Panc1 (cell line): ENCODE data around the gene CENPC. TPM values are rescaled to one million over a fixed set of nuclear protein-coding genes. Genes with fewer than 3 reads are reported as not detected.

Experiments used
- ATAC-seq: fragments of 200-7000 bp; cut with Tn5 transposase; 2 replicates; pipeline ENCODE4 v1.9.1; 2020; ENCODE audit warnings: mild to moderate bottlenecking, moderate library complexity
- BruUV-seq: library from RNA; stranded (reverse); fragments of 400-500 nt; replicated peaks from 2 replicates; lab custom pipeline; 2021; lab: Mats Ljungman, UMichigan
- CTCF ChIA-PET: fragments of 300-600 bp; sonication (Branson Sonifier 250); formaldehyde crosslinking; loops from one replicate; lab custom pipeline; 2022; ENCODE audit warnings: antibody characterized with exemption; lab: Charles Lee
- POLR2A ChIA-PET: fragments of 300-600 bp; sonication (Branson Sonifier 250); formaldehyde crosslinking; loops from one replicate; lab custom pipeline; 2022; ENCODE audit warnings: antibody characterized with exemption; lab: Charles Lee
- DNase-seq: peaks from one replicate; pipeline ENCODE4 v3.0.0-alpha.2; 2010; ENCODE audit warnings: low read depth, low spot score
- H3K27ac ChIP-seq: 2 replicates; pipeline ENCODE4 v1.5.1; 2011; ENCODE audit warnings: mild to moderate bottlenecking, low read length, inconsistent platforms
- H3K27me3 ChIP-seq: fragments of 200-500 bp; sonication (Bioruptor generic); 2 replicates; pipeline ENCODE4 v1.6.0; 2014; ENCODE audit warnings: low read length, inconsistent platforms; ENCODE audit not compliant: control insufficient read depth, insufficient read depth
- H3K36me3 ChIP-seq: fragments of 200-500 bp; sonication (Bioruptor generic); 2 replicates; pipeline ENCODE4 v1.5.1; 2014; ENCODE audit warnings: inconsistent platforms, mild to moderate bottlenecking, low read length, moderate library complexity; ENCODE audit not compliant: control insufficient read depth, insufficient read depth
- H3K4me1 ChIP-seq: 2 replicates; pipeline ENCODE4 v1.5.1; 2011; ENCODE audit warnings: inconsistent platforms, mild to moderate bottlenecking, low read length, moderate library complexity; ENCODE audit not compliant: control insufficient read depth, insufficient read depth
- H3K4me3 ChIP-seq, 2 experiments: 2 replicates each; pipeline ENCODE4 v1.5.1; 2011 to 2012; ENCODE audit warnings: low read depth in 2 of 2, low read length in 2 of 2, mild to moderate bottlenecking in 2 of 2, inconsistent platforms in 1 of 2, moderate library complexity in 1 of 2
- H3K9me3 ChIP-seq: fragments of 200-500 bp; sonication (Bioruptor generic); 2 replicates; pipeline ENCODE4 v1.5.1; 2014; ENCODE audit warnings: low read depth, mild to moderate bottlenecking, inconsistent platforms, low read length, moderate library complexity; ENCODE audit not compliant: control insufficient read depth, insufficient read depth
- POLR2AphosphoS5 ChIP-seq: IDR thresholded peaks from 2 replicates; pipeline ENCODE4 v1.6.1; 2012; ENCODE audit warnings: mild to moderate bottlenecking, low read depth, low read length, moderate library complexity
- SIN3A ChIP-seq: IDR thresholded peaks from 2 replicates; pipeline ENCODE4 v1.6.1; 2012; ENCODE audit warnings: low read depth, mild to moderate bottlenecking, low read length, moderate library complexity, borderline replicate concordance; ENCODE audit not compliant: insufficient read depth
- in situ Hi-C: cut with HindIII; loops from 2 replicates; pipeline ENCODE4 v1.10.0; 2016; ENCODE audit warnings: low sequenced_read_pairs, low pct_unique_long_range_greater_than_20kb
- intact Hi-C: fragments of 100-400 bp; cut with micrococcal nuclease; formaldehyde crosslinking; loops from one replicate; pipeline ENCODE4 v1.10.0; 2022; ENCODE audit not compliant: unreplicated experiment
- total RNA-seq: library from RNA; stranded (reverse); gene quantifications from one replicate; pipeline ENCODE4 v1.2.1, GENCODE V29; 2021; ENCODE audit not compliant: unreplicated experiment
- TF ChIP-seq, protein P1 (sequence below), 2 experiments: IDR thresholded peaks; 2 replicates each; pipeline ENCODE4 v1.6.1; 2011 to 2012; ENCODE audit warnings: low read depth in 2 of 2, control low read depth in 1 of 2, low read length in 1 of 2, mild to moderate bottlenecking in 1 of 2, moderate library complexity in 1 of 2; ENCODE audit not compliant: insufficient read depth in 1 of 2
- TF ChIP-seq, protein P2 (sequence below): fragments of 450-650 bp; IDR thresholded peaks from 2 replicates; pipeline ENCODE4 v1.5.1; 2017; ENCODE audit warnings: mild to moderate bottlenecking

The CENPC gene
- total RNA-seq, 1 experiment from 2014 or later: 10.1 TPM

DNA sequence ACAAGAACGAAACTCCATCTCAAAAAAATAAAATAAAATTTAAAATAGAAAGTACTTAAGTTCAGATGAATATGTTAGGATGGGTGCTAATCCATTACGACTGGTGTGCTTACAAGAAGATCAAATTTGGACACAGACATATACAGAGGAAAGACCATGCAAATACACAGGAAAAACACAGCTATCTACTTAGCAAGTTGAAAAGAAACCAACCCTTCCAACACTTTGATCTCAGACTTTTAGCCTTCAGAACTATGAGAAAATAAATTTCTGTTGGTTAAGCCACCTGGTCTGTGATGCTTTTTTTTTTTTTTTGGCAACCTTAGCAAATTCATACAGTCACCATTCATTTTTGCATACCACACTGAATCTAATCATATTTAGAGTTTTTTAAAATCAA, 116.5 kb downstream of the CENPC start:
- CTCF ChIA-PET: no interaction called here
- no peak overlapping the region for H3K27ac ChIP-seq
- H3K4me1 ChIP-seq: no peaks in the 10 kb centered on the region
- H3K4me3 ChIP-seq: no peak overlapping the region
- H3K9me3 ChIP-seq: no peaks in the 10 kb centered on the region
- POLR2A ChIA-PET: no interaction called here
- BruUV-seq: no TSS peak
- intact Hi-C loops (no loop called here), in situ Hi-C loops (no loop called here)
- no peak for DNase-seq
- ATAC-seq: no peak
- H3K36me3 ChIP-seq: no peaks in the 10 kb centered on the region
- no peak for TF ChIP-seq POLR2AphosphoS5
- TF ChIP-seq SIN3A: no peak
- TF ChIP-seq, protein P1, sequence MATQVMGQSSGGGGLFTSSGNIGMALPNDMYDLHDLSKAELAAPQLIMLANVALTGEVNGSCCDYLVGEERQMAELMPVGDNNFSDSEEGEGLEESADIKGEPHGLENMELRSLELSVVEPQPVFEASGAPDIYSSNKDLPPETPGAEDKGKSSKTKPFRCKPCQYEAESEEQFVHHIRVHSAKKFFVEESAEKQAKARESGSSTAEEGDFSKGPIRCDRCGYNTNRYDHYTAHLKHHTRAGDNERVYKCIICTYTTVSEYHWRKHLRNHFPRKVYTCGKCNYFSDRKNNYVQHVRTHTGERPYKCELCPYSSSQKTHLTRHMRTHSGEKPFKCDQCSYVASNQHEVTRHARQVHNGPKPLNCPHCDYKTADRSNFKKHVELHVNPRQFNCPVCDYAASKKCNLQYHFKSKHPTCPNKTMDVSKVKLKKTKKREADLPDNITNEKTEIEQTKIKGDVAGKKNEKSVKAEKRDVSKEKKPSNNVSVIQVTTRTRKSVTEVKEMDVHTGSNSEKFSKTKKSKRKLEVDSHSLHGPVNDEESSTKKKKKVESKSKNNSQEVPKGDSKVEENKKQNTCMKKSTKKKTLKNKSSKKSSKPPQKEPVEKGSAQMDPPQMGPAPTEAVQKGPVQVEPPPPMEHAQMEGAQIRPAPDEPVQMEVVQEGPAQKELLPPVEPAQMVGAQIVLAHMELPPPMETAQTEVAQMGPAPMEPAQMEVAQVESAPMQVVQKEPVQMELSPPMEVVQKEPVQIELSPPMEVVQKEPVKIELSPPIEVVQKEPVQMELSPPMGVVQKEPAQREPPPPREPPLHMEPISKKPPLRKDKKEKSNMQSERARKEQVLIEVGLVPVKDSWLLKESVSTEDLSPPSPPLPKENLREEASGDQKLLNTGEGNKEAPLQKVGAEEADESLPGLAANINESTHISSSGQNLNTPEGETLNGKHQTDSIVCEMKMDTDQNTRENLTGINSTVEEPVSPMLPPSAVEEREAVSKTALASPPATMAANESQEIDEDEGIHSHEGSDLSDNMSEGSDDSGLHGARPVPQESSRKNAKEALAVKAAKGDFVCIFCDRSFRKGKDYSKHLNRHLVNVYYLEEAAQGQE (IDR thresholded peaks at IDR 0.05; ENCODE audit: insufficient read depth in 1 of 2, low read depth in 2 of 2, low read length in 1 of 2): no peak
- TF ChIP-seq, protein P2, sequence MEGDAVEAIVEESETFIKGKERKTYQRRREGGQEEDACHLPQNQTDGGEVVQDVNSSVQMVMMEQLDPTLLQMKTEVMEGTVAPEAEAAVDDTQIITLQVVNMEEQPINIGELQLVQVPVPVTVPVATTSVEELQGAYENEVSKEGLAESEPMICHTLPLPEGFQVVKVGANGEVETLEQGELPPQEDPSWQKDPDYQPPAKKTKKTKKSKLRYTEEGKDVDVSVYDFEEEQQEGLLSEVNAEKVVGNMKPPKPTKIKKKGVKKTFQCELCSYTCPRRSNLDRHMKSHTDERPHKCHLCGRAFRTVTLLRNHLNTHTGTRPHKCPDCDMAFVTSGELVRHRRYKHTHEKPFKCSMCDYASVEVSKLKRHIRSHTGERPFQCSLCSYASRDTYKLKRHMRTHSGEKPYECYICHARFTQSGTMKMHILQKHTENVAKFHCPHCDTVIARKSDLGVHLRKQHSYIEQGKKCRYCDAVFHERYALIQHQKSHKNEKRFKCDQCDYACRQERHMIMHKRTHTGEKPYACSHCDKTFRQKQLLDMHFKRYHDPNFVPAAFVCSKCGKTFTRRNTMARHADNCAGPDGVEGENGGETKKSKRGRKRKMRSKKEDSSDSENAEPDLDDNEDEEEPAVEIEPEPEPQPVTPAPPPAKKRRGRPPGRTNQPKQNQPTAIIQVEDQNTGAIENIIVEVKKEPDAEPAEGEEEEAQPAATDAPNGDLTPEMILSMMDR: no peak
- H3K27me3 ChIP-seq: no peaks in the 10 kb centered on the region

Other genes with a start within 250 kb of the CENPC start
- gene STAP1, start 13.2 kb upstream of the CENPC start, total RNA-seq: not detected
- gene UBA6, start 155.7 kb upstream of the CENPC start, total RNA-seq: 59.4 TPM
- not detected for gene GNRHR, start 208.9 kb upstream of the CENPC start, total RNA-seq